Progenitor cell of endocrine pancreas (in vitro differentiated cells): ENCODE results near the gene ARHGAP26. TPM values are rescaled to one million over a fixed set of nuclear protein-coding genes. Genes with fewer than 3 reads are reported as not detected.

ENCODE experiments used
- DNase-seq: peaks from one replicate; pipeline ENCODE4 v3.0.0; 2021; ENCODE audit warnings: low spot score; ENCODE audit not compliant: unreplicated experiment
- H3K27ac Mint-ChIP-seq: 2 replicates; pipeline ENCODE4 v1.8.0; 2021; ENCODE audit warnings: mild to moderate bottlenecking, moderate library complexity, mixed read lengths
- H3K27me3 Mint-ChIP-seq: 2 replicates; pipeline ENCODE4 v1.8.0; 2021; ENCODE audit warnings: mixed read lengths
- H3K36me3 Mint-ChIP-seq: 2 replicates; pipeline ENCODE4 v1.8.0; 2022; ENCODE audit warnings: mixed read lengths; ENCODE audit not compliant: insufficient read depth
- H3K4me1 Mint-ChIP-seq: 2 replicates; pipeline ENCODE4 v1.8.0; 2021; ENCODE audit warnings: low read depth, mixed read lengths
- H3K4me3 Mint-ChIP-seq: 2 replicates; pipeline ENCODE4 v1.8.0; 2021; ENCODE audit warnings: low read depth, mild to moderate bottlenecking, moderate library complexity, mixed read lengths
- H3K9me3 Mint-ChIP-seq: 2 replicates; pipeline ENCODE4 v1.8.0; 2021; ENCODE audit warnings: low read depth, mixed read lengths
- total RNA-seq: library from RNA; stranded (reverse); gene quantifications from 2 replicates; pipeline ENCODE4 v1.2.1, GENCODE V29; 2021
- TF ChIP-seq, protein P1 (sequence below): fragments of 200-600 bp; sonication (generic); IDR thresholded peaks from one replicate; pipeline ENCODE4 v1.5.0; 2021; ENCODE audit warnings: antibody characterized with exemption, mild to moderate bottlenecking; ENCODE audit not compliant: unreplicated experiment

Gene ARHGAP26
- total RNA-seq, 1 donor from 2014 or later, result 21.3 TPM

DNA sequence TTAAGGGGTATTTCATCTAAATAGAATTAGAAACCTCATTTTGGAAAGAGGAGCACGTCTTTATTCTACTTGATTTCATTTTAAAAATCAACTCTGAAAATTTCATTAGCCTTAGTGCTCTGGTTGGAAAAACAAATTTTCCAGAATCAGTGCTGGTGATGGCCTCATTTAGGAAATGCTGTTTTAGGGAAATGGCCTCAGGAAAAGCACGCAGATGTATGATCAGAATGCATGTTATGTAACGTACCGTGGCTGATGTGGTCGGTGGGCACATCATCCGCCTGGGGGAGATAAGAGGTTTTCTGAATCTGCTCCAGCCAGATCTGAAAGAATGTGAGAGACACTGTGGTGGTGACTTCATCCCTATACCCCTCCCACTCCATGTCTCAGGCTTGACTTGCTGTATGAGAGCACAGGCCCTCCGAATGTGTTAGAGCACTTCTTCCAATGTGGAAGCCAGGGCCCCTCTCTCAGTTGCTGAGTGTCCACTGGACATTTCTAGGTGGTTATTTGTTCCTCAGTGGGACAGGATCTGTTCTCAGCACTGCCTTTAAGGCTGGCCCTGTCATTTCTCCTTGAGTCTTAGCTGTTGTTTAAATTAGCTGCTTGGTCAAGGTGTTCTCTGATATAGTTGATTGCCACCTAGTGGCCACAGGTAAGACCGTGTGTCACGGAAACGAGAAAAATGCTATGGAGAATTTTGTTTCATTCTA lies 96.5 kb downstream of the ARHGAP26 start:
- H3K9me3 Mint-ChIP-seq, result no peaks in the 10 kb centered on the region
- no peaks in the 10 kb centered on the region for H3K36me3 Mint-ChIP-seq
- peaks cover 2% of the 10 kb centered on the region for H3K27me3 Mint-ChIP-seq
- TF ChIP-seq, protein P1, sequence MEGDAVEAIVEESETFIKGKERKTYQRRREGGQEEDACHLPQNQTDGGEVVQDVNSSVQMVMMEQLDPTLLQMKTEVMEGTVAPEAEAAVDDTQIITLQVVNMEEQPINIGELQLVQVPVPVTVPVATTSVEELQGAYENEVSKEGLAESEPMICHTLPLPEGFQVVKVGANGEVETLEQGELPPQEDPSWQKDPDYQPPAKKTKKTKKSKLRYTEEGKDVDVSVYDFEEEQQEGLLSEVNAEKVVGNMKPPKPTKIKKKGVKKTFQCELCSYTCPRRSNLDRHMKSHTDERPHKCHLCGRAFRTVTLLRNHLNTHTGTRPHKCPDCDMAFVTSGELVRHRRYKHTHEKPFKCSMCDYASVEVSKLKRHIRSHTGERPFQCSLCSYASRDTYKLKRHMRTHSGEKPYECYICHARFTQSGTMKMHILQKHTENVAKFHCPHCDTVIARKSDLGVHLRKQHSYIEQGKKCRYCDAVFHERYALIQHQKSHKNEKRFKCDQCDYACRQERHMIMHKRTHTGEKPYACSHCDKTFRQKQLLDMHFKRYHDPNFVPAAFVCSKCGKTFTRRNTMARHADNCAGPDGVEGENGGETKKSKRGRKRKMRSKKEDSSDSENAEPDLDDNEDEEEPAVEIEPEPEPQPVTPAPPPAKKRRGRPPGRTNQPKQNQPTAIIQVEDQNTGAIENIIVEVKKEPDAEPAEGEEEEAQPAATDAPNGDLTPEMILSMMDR, result peak; percentile 69
- DNase-seq, result peak; percentile 12
- peak overlapping the region; percentile 77 for H3K27ac Mint-ChIP-seq
- no peak overlapping the region for H3K4me3 Mint-ChIP-seq
- peaks cover 40% of the 10 kb centered on the region for H3K4me1 Mint-ChIP-seq

DNA sequence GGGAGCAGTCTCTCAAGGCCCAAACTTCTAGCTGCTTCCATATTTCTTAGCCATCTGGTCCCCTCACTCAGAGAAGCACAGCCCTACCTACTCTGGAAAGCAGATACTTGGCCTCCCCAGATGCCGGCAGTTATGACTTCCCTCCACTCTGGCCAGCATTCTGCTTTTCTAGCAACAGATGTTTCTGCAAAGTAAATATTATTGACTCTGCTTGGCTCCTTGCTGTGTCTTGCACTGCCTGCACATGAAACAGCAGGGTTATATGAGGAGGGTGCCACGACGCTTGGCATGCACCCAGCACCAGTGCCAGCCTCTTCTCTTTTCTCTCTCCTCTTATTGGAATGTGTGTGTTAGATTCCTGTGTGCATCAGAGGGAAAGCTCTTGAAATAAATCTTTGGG lies 99.7 kb downstream of the ARHGAP26 start:
- Mint-ChIP-seq H3K27ac (no peak overlapping the region), H3K27me3 (peaks cover 2% of the 10 kb centered on the region), H3K4me1 (peaks cover 38% of the 10 kb centered on the region), H3K36me3 (no peaks in the 10 kb centered on the region), H3K9me3 (no peaks in the 10 kb centered on the region), H3K4me3 (no peak overlapping the region)
- TF ChIP-seq, protein P1, result no peak
- no peak for DNase-seq

DNA sequence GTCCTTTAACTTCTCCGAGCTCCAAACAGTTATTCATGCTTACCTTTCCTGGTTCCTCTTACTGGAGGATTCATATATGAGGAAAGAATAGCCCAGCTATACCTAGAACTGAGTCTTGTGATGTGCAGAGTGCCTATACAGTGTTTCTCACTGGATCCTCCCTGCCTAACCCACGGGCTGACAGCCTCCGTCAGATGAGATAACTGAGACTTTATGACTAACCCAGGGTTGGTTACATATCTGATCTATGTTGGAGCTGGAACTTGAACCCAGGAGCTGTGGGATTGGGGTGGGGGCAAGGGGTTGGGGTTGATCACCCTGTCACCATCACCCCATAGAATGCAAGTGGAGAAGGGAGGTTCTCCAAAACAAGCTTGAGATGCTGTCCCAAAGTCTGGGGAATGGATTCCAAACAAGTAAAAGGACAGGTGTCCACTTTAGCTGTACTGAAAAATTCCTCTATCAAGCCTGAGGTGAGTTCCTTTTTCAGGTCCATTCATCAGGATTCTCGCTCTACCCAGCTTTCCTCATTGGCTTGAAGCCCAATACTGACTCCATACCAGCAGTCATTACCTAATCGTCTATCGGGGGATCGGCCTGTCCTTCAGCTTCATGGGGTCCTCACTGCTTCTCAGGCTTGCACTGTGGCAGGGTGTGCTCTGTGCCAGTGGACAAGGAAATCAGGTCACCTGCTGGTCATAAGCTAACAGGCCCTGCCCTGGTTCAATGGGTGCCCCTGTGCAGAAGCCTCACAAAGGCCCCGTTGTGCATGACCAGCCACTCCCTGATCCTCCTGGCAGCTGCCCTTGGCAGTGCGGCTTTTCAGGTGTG lies 100.6 kb downstream of the ARHGAP26 start:
- Mint-ChIP-seq H3K27ac (no peak overlapping the region), H3K9me3 (no peaks in the 10 kb centered on the region), H3K27me3 (peaks cover 2% of the 10 kb centered on the region), H3K36me3 (no peaks in the 10 kb centered on the region), H3K4me1 (peaks cover 36% of the 10 kb centered on the region), H3K4me3 (no peak overlapping the region)
- no peak for DNase-seq
- TF ChIP-seq, protein P1, result no peak

DNA sequence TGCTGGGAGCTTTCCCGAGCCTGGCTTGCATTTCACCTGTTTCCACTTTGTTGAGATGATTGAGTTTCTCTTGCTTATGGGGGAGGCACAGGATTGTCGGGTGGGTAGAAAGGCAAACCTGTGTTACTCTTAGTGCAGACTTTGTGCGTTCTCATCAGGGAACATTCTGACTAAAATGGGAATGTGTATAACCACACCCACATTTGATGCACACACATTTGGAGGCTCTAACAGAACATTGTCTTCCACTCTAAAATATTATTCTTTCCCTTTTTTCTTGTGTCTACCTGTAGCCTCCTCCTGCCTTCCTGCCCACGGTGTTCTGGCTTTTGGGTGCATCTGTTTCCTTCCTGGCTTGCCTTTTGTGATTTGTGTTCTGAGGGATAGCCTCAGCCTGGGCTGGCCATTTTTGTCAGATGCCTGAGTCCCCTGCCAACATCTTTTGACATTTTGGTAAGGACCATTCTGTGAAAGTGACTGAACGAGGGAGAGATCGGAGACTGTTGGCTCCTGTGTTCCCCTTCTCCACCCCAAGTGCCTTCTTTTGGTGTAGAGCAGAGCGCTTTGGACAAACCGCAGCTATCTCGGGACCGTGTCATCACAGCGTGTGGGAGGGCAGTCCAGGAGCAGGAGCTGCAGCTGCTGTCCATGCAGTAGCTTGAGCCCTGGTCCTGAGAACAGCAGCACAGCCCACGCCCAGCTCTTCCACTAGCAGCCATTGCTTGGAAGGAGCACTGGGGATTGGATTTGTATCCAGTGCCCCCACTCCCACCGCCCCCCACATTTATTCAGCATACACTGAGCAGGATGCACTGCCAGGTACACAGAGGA lies 101.4 kb downstream of the ARHGAP26 start:
- TF ChIP-seq, protein P1, result no peak
- peaks cover 33% of the 10 kb centered on the region for H3K4me1 Mint-ChIP-seq
- no peak overlapping the region for H3K4me3 Mint-ChIP-seq
- no peaks in the 10 kb centered on the region for H3K9me3 Mint-ChIP-seq
- H3K27ac Mint-ChIP-seq, result no peak overlapping the region
- peaks cover 2% of the 10 kb centered on the region for H3K27me3 Mint-ChIP-seq
- DNase-seq, result no peak
- H3K36me3 Mint-ChIP-seq, result no peaks in the 10 kb centered on the region

DNA sequence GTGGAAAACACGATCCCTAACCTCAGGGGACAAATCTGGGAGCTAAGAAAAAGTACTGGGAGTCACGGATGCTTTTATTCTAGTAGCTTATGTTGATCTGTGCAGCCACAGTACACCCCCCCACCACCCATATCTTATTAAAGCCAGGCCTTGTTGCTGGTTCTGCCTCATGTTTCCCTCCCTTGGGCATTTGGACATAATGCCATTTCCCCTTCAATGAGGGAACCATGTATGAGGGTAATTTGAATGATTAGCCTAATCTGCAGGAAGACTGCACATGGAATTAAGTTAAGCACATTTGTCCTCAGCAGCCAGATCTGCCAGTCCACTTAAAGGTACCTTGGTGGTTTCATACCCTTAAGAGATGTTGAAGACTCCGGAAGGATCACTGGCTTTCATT lies 102.0 kb downstream of the ARHGAP26 start:
- Mint-ChIP-seq H3K36me3 (no peaks in the 10 kb centered on the region), H3K27ac (peak overlapping the region; percentile 88), H3K27me3 (peaks cover 2% of the 10 kb centered on the region), H3K4me1 (peaks cover 27% of the 10 kb centered on the region), H3K9me3 (no peaks in the 10 kb centered on the region), H3K4me3 (no peak overlapping the region)
- no peak for DNase-seq
- TF ChIP-seq, protein P1, result no peak
